Body of pancreas (tissue), 4 donors: Measurements from ENCODE around the gene ASF1B. TPM values are rescaled to one million over a fixed set of nuclear protein-coding genes. Genes with fewer than 3 reads are reported as not detected.

Experiments
- ATAC-seq: fragments of 150-250 bp; one replicate; pipeline ENCODE4 v1.9.1; 2016
- DNase-seq, 4 donors: peaks; one replicate each; pipeline ENCODE4 v3.0.0-alpha.2; 2019
- H3K27ac ChIP-seq, 4 donors: fragments of 200-600 bp; sonication (generic); 1 replicate in 3 of 4; 2 replicates in 1 of 4; pipeline versions ENCODE4 v1.5.1 to v1.6.1; 2016 to 2019; ENCODE audit warnings: mild to moderate bottlenecking in 1 of 4, mixed read lengths in 1 of 4, moderate library complexity in 1 of 4
- H3K27me3 ChIP-seq, 2 donors: fragments of 200-600 bp; sonication (generic); one replicate each; pipeline ENCODE4 v1.6.0; 2016; ENCODE audit warnings: mild to moderate bottlenecking in 1 of 2
- H3K36me3 ChIP-seq, 2 donors: fragments of 200-600 bp; sonication (generic); replicated peaks in 1 of 2; 2 replicates each; pipeline ENCODE4 v1.5.1; 2016; ENCODE audit warnings: low read depth in 2 of 2; ENCODE audit not compliant: insufficient read depth in 1 of 2
- H3K4me1 ChIP-seq: fragments of 200-600 bp; sonication (generic); one replicate; pipeline ENCODE4 v1.6.0; 2016
- H3K4me3 ChIP-seq, 2 donors: fragments of 200-600 bp; sonication (generic); 1 replicate in 1 of 2; 2 replicates in 1 of 2; pipeline ENCODE4 v1.5.1; 2016 to 2019
- H3K9me3 ChIP-seq, 3 donors: fragments of 200-600 bp; sonication (generic); 1 replicate in 2 of 3; 2 replicates in 1 of 3; pipeline ENCODE4 v1.5.1; 2016
- CTCF ChIP-seq, 7 experiments: fragments of 450-650 bp in 4 of 7; fragments of 200-600 bp in 3 of 7; sonication (generic) in 3 of 7; IDR thresholded peaks; one replicate each; pipeline ENCODE4 v1.5.1; 2016 to 2019; ENCODE audit warnings: antibody characterized with exemption in 7 of 7
- POLR2A ChIP-seq, 3 donors: fragments of 450-650 bp; IDR thresholded peaks; one replicate each; pipeline ENCODE4 v1.6.1; 2016; ENCODE audit warnings: antibody characterized with exemption in 3 of 3, mild to moderate bottlenecking in 2 of 3
- WGBS, 2 donors: methylation state at CpG; one replicate each; pipeline ENCODE4 v1.1.5; 2017; 5-methylcytosine and 5-hydroxymethylcytosine counted together
- intact Hi-C: fragments of 100-400 bp; cut with DNase I; formaldehyde crosslinking; loops from one replicate; pipeline ENCODE4 v1.15.1; 2023
- total RNA-seq, 2 donors: library from RNA; depleted of rRNA; stranded (reverse); fragments of >200 nt; gene quantifications; one replicate each; pipeline ENCODE4 v1.1.0, GENCODE V29; 2016

Gene ASF1B
- total RNA-seq, 2 donors from 2014 or later: 0.26 to 1.6 TPM

DNA sequence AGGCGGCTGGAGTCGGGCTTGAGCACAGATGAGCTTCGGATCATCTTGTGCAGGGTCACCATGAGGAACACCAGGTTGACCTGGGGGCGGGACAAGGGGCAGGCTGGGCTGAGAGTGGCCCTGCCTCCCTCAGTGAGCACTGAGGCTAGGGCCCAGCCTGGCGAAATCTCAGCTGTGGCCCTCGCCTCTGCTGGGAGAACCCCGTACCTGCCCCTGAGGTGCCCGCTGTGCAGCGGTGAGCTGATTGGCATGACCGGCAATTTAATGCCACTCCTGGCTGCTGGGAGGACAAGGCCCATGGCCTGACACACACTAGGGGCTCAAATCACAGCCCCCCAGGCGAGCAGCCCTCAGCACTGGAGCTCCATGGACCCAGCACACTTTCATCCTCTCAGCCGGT, 19.7 kb upstream of the ASF1B start:
- ATAC-seq: no peak
- WGBS, 2 donors: 85 to 95% methylated on average over 4 to 6 of the region's 12 CpGs
- Histone ChIP-seq H3K36me3 (peaks cover 0 to 3% of the 10 kb centered on the region in 2 donors), H3K9me3 (no peaks in the 10 kb centered on the region), H3K4me1 (no peaks in the 10 kb centered on the region), H3K27me3 (no peaks in the 10 kb centered on the region), H3K27ac (no peak overlapping the region), H3K4me3 (no peak overlapping the region)
- intact Hi-C loops: no loop called here
- TF ChIP-seq POLR2A (IDR thresholded peaks at IDR 0.05) (no peak), CTCF (IDR thresholded peaks at IDR 0.05) (no peak)
- DNase-seq: no peak

- no peak for ATAC-seq
- intact Hi-C loops: no loop called here
- no peak for DNase-seq
- no peak overlapping the region for H3K27ac ChIP-seq
- H3K36me3 ChIP-seq: peaks cover 0 to 3% of the 10 kb centered on the region in 2 donors
- no peak for TF ChIP-seq CTCF (IDR thresholded peaks at IDR 0.05)
- TF ChIP-seq POLR2A (IDR thresholded peaks at IDR 0.05): no peak
- H3K9me3 ChIP-seq: no peaks in the 10 kb centered on the region
- 96% methylated on average over 13 to 17 of the region's 17 CpGs for WGBS, 2 donors
- H3K4me1 ChIP-seq: no peaks in the 10 kb centered on the region
- no peaks in the 10 kb centered on the region for H3K27me3 ChIP-seq
- no peak overlapping the region for H3K4me3 ChIP-seq
Measured at GRCh38 chr19:14155371-14155770, 19.0 kb upstream of the ASF1B start.

DNA sequence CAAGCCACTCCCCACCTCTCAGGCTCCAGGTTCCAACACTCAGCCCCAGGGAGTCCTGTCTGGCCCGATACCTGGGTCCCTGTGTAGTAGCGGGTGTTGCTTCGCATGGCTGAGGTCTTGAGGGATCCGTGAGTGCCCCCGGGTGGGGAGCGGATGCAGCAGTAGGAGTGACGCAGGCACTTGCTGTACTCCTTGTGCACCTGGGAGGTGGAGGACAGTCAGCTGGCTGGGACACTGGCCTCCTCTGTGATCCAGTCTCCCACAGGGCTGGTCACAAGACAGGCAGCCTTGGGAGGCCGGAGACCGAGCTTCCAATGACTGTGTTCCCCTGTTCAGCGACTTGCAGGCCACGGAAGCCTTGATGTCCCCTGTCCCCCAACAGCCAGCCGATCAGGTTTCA, 16.3 kb upstream of the ASF1B start:
- Histone ChIP-seq H3K36me3 (peaks cover 0 to 3% of the 10 kb centered on the region in 2 donors), H3K4me3 (no peak overlapping the region), H3K4me1 (peaks cover 6% of the 10 kb centered on the region), H3K27ac (no peak overlapping the region), H3K27me3 (no peaks in the 10 kb centered on the region), H3K9me3 (no peaks in the 10 kb centered on the region)
- ATAC-seq: no peak
- no peak for DNase-seq
- 87 to 92% methylated on average over 6 to 10 of the region's 12 CpGs for WGBS, 2 donors
- intact Hi-C loops: no loop called here
- TF ChIP-seq CTCF (IDR thresholded peaks at IDR 0.05): no peak
- no peak for TF ChIP-seq POLR2A (IDR thresholded peaks at IDR 0.05)

- intact Hi-C loops: no loop called here
- peaks cover 6% of the 10 kb centered on the region for H3K4me1 ChIP-seq
- no peaks in the 10 kb centered on the region for H3K27me3 ChIP-seq
- H3K27ac ChIP-seq: no peak overlapping the region
- TF ChIP-seq POLR2A (IDR thresholded peaks at IDR 0.05) (no peak), CTCF (IDR thresholded peaks at IDR 0.05) (no peak)
- DNase-seq (no peak), ATAC-seq (no peak)
- 91 to 95% methylated on average over 7 to 37 of the region's 47 CpGs for WGBS, 2 donors
- peaks cover 0 to 2% of the 10 kb centered on the region in 2 donors for H3K36me3 ChIP-seq
- no peaks in the 10 kb centered on the region for H3K9me3 ChIP-seq
- H3K4me3 ChIP-seq: no peak overlapping the region
Measured at GRCh38 chr19:14150770-14151661, 14.6 kb upstream of the ASF1B start.
